ENCODE data around the gene CXCL14. TPM values are rescaled to one million over a fixed set of nuclear protein-coding genes. Genes with fewer than 3 reads are reported as not detected.

CXCL14 gene
- total RNA-seq, 1 experiment from 2014 or later = 1.7 TPM

- DNase-seq (ENCODE audit: low spot score) = no peak
These were observed 18.0 kb upstream of the CXCL14 start for GRCh38 chr5:135596788-135597187.

- DNase-seq (ENCODE audit: low spot score) = no peak
These were observed 17.5 kb upstream of the CXCL14 start for GRCh38 chr5:135596157-135596763.

GRCh38 chr5:135594416-135594960 is 15.7 kb upstream of the CXCL14 start:
- DNase-seq (ENCODE audit: low spot score) = no peak

GRCh38 chr5:135593886-135594285 is 15.1 kb upstream of the CXCL14 start:
- no peak for DNase-seq (ENCODE audit: low spot score)

- no peak for DNase-seq (ENCODE audit: low spot score)
These were observed 14.3 kb upstream of the CXCL14 start for GRCh38 chr5:135593141-135593540.

GRCh38 chr5:135592312-135593045 is 13.7 kb upstream of the CXCL14 start:
- no peak for DNase-seq (ENCODE audit: low spot score)

GRCh38 chr5:135591277-135591676 is 12.5 kb upstream of the CXCL14 start:
- no peak for DNase-seq (ENCODE audit: low spot score)

- DNase-seq (ENCODE audit: low spot score) = no peak
These were observed 10.4 kb upstream of the CXCL14 start for GRCh38 chr5:135589152-135589551.

- no peak for DNase-seq (ENCODE audit: low spot score)
These were observed 9.2 kb upstream of the CXCL14 start for GRCh38 chr5:135587721-135588663.

- DNase-seq (ENCODE audit: low spot score) = no peak
These were observed 6.1 kb upstream of the CXCL14 start for GRCh38 chr5:135584918-135585317.

GRCh38 chr5:135584276-135584675 is 5.5 kb upstream of the CXCL14 start:
- no peak for DNase-seq (ENCODE audit: low spot score)

- no peak for DNase-seq (ENCODE audit: low spot score)
These were observed 3.4 kb upstream of the CXCL14 start for GRCh38 chr5:135582099-135582781.

GRCh38 chr5:135578305-135578684 is 496 bp downstream of the CXCL14 start:
- no peak for DNase-seq (ENCODE audit: low spot score)

- no peak for DNase-seq (ENCODE audit: low spot score)
These were observed 1.4 kb downstream of the CXCL14 start for GRCh38 chr5:135577421-135577820.

GRCh38 chr5:135576075-135576599 is 2.7 kb downstream of the CXCL14 start:
- DNase-seq (ENCODE audit: low spot score) = no peak

- DNase-seq (ENCODE audit: low spot score) = no peak
These were observed 4.3 kb downstream of the CXCL14 start for GRCh38 chr5:135574493-135574892.

GRCh38 chr5:135571902-135572301 is 6.9 kb downstream of the CXCL14 start:
- no peak for DNase-seq (ENCODE audit: low spot score)

GRCh38 chr5:135571066-135571609 is 7.7 kb downstream of the CXCL14 start:
- no peak for DNase-seq (ENCODE audit: low spot score)

GRCh38 chr5:135570453-135570764 is 8.4 kb downstream of the CXCL14 start:
- no peak for DNase-seq (ENCODE audit: low spot score)

GRCh38 chr5:135569755-135570452 is 8.9 kb downstream of the CXCL14 start:
- DNase-seq (ENCODE audit: low spot score) = peak; percentile 66

GRCh38 chr5:135568923-135569360 is 9.8 kb downstream of the CXCL14 start:
- no peak for DNase-seq (ENCODE audit: low spot score)
